PFSK-1 (cell line): ENCODE measurements around the gene GALNS.

ENCODE experiments used
- FOXP2 ChIP-seq: optimal IDR thresholded peaks from 2 replicates; pipeline ENCODE3; 2011; ENCODE audit warnings: borderline replicate concordance, control low read depth, inconsistent platforms; ENCODE audit not compliant: insufficient read depth; ENCODE audit errors: extremely low read length, extremely low read depth
- POLR2AphosphoS5 ChIP-seq: IDR thresholded peaks from 2 replicates; pipeline ENCODE4 v1.6.1; 2012; ENCODE audit warnings: low read depth, mild to moderate bottlenecking, control low read depth, low read length, moderate library complexity
- REST ChIP-seq, 2 experiments: IDR thresholded peaks; 2 replicates each; pipeline versions ENCODE4 v1.6.1 to v1.8.0; 2011 to 2012; ENCODE audit warnings: low read depth in 2 of 2, low read length in 2 of 2, control low read depth in 1 of 2, inconsistent platforms in 1 of 2, mild to moderate bottlenecking in 1 of 2, moderate library complexity in 1 of 2; ENCODE audit not compliant: insufficient read depth in 1 of 2
- SIN3A ChIP-seq: IDR thresholded peaks from 2 replicates; pipeline ENCODE4 v1.6.1; 2012; ENCODE audit warnings: mild to moderate bottlenecking, low read length, moderate library complexity, borderline replicate concordance; ENCODE audit not compliant: insufficient read depth
- TAF1 ChIP-seq: IDR thresholded peaks from 2 replicates; pipeline ENCODE4 v1.6.1; 2012; ENCODE audit warnings: low read length, control low read depth, borderline replicate concordance; ENCODE audit not compliant: insufficient read depth

GALNS gene

GRCh38 chr16:88790312-88791211, 66.2 kb downstream of the GALNS start:
- no peak for TF ChIP-seq SIN3A
- TF ChIP-seq POLR2AphosphoS5 = no peak
- TF ChIP-seq FOXP2 = no peak
- no peak for TF ChIP-seq REST (IDR thresholded peaks at IDR 0.05; ENCODE audit: insufficient read depth in 1 of 2, low read depth in 2 of 2, low read length in 2 of 2)

- TF ChIP-seq POLR2AphosphoS5 (no peak), REST (IDR thresholded peaks at IDR 0.05; ENCODE audit: insufficient read depth in 1 of 2, low read depth in 2 of 2, low read length in 2 of 2) (no peak), FOXP2 (no peak), SIN3A (no peak), TAF1 (no peak)
These were observed 67.2 kb downstream of the GALNS start for GRCh38 chr16:88789594-88789993.

GRCh38 chr16:88787579-88788314, 69.0 kb downstream of the GALNS start:
- TF ChIP-seq TAF1 (no peak), POLR2AphosphoS5 (no peak), FOXP2 (no peak), SIN3A (no peak), REST (IDR thresholded peaks at IDR 0.05; ENCODE audit: insufficient read depth in 1 of 2, low read depth in 2 of 2, low read length in 2 of 2) (no peak)

GRCh38 chr16:88785106-88785924, 71.4 kb downstream of the GALNS start, which contains the start of gene PIEZO1:
PIEZO1 (minus strand) TSS chr16:88785220; CDS start chr16:88784964, 256 bp downstream.
- TF ChIP-seq POLR2AphosphoS5 = no peak; the same call in 1 of the 2 replicates
- no peak for TF ChIP-seq FOXP2
- TF ChIP-seq SIN3A = no peak
- TF ChIP-seq REST (IDR thresholded peaks at IDR 0.05; ENCODE audit: insufficient read depth in 1 of 2, low read depth in 2 of 2, low read length in 2 of 2) = no peak
